RCC 7860 (cell line): ENCODE results near the gene PTH2R.
A peak's percentile ranks its signal among the peaks of the same experiment; 100 is the strongest.

Source experiments
- DNase-seq: peaks from one replicate; pipeline ENCODE4 v3.0.0-alpha.2; 2015; ENCODE audit warnings: low spot score
- FAIRE-seq: peaks from 2 replicates; lab custom pipeline; 2012; peaks lifted over from hg19 to GRCh38; lab: Jason Lieb, UNC

The PTH2R gene

GRCh38 chr2:208541461-208541988 is 134.9 kb downstream of the PTH2R start:
- FAIRE-seq (no peak), DNase-seq (no peak)

DNA sequence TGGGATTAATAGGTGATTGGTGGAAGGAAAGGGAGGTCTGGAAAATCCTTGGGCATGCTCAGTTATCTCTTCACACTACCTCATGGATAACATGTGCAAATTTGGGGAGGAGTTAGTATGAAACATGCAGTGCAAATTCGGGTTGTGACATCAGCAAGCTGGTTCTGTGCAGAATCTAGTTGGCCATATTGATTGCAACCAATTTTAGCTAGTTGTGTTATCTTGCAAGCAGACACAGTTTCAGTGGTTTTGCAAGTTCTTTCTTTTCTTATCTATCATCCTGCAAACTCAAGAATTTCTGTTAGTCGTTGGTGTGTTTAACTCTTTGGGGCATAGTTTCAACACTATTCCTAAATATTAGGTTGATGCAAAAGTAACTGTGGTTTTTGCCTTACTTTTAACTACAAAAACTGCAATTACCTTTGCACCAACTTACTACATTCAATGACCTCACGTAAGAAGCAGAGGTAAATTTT is 135.4 kb downstream of the PTH2R start:
- FAIRE-seq (no peak), DNase-seq (no peak)

DNA sequence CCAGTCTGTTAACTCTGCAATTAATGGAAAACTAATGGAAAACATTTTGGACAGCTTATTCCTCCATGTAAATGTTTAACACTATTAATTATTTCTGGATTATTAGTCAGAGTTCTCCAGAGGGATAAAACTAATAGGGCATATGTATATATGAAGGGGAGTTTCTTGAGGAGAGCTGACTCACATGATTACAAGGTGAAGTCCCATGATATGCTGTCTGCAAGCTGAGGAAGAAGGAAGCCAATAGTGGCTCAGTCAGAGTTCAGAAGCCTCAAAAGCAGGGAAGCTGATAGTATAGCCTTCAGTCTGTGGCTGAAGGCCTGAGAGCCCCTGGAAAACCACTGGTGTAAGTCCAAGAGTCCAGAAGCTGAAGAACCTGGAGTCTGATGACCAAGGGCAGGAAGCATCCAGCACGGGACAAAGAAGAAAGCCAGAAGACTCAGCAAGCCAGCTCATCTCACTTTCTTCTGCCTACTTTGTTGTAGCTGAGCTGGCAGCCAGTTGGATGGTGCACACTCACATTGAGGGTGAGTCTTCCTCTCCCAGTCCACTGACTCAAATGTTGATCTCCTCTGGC is 136.0 kb downstream of the PTH2R start:
- DNase-seq (peak; percentile 42), FAIRE-seq (peak; percentile 76)
